Mesothelial cell of epicardium (in vitro differentiated cells): ENCODE measurements around the gene MINDY4. TPM values are rescaled to one million over a fixed set of nuclear protein-coding genes. Genes with fewer than 3 reads are reported as not detected.
A peak's percentile ranks its signal among the peaks of the same experiment; 100 is the strongest.

ENCODE experiments used
- DNase-seq, 2 experiments: peaks; one replicate each; pipeline ENCODE4 v3.0.0; 2021; ENCODE audit warnings: low spot score in 2 of 2; ENCODE audit not compliant: unreplicated experiment in 2 of 2
- H3K27ac Mint-ChIP-seq: 2 replicates; pipeline ENCODE4 v1.8.0; 2021; ENCODE audit warnings: mixed read lengths
- H3K27me3 Mint-ChIP-seq: 2 replicates; pipeline ENCODE4 v1.8.0; 2021; ENCODE audit warnings: low read depth, mixed read lengths
- H3K36me3 Mint-ChIP-seq: 2 replicates; pipeline ENCODE4 v1.8.0; 2021; ENCODE audit warnings: mixed read lengths
- H3K4me1 Mint-ChIP-seq: 2 replicates; pipeline ENCODE4 v1.8.0; 2021; ENCODE audit warnings: mixed read lengths
- H3K4me3 Mint-ChIP-seq: 2 replicates; pipeline ENCODE4 v1.8.0; 2021; ENCODE audit warnings: mild to moderate bottlenecking, moderate library complexity, mixed read lengths
- H3K9me3 Mint-ChIP-seq: 2 replicates; pipeline ENCODE4 v1.8.0; 2021; ENCODE audit warnings: mixed read lengths
- total RNA-seq: library from RNA; stranded (reverse); gene quantifications from 3 replicates; pipeline ENCODE4 v1.2.1, GENCODE V29; 2021
- TF ChIP-seq, protein P1 (sequence below): fragments of 200-600 bp; sonication (generic); IDR thresholded peaks from one replicate; pipeline ENCODE4 v1.5.0; 2021; ENCODE audit warnings: antibody characterized with exemption; ENCODE audit not compliant: unreplicated experiment

The MINDY4 gene
- total RNA-seq, 1 donor from 2014 or later, result 10.8 TPM

- no peak for DNase-seq
- Mint-ChIP-seq H3K9me3 (no peaks in the 10 kb centered on the region), H3K4me3 (no peak overlapping the region), H3K36me3 (no peaks in the 10 kb centered on the region), H3K4me1 (peaks cover 10% of the 10 kb centered on the region), H3K27ac (no peak overlapping the region), H3K27me3 (no peaks in the 10 kb centered on the region)
- TF ChIP-seq, protein P1, sequence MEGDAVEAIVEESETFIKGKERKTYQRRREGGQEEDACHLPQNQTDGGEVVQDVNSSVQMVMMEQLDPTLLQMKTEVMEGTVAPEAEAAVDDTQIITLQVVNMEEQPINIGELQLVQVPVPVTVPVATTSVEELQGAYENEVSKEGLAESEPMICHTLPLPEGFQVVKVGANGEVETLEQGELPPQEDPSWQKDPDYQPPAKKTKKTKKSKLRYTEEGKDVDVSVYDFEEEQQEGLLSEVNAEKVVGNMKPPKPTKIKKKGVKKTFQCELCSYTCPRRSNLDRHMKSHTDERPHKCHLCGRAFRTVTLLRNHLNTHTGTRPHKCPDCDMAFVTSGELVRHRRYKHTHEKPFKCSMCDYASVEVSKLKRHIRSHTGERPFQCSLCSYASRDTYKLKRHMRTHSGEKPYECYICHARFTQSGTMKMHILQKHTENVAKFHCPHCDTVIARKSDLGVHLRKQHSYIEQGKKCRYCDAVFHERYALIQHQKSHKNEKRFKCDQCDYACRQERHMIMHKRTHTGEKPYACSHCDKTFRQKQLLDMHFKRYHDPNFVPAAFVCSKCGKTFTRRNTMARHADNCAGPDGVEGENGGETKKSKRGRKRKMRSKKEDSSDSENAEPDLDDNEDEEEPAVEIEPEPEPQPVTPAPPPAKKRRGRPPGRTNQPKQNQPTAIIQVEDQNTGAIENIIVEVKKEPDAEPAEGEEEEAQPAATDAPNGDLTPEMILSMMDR, result no peak
Observed at GRCh38 chr7:30903146-30903545, 131.9 kb downstream of the MINDY4 start.

- TF ChIP-seq, protein P1, result no peak
- Mint-ChIP-seq H3K4me1 (peaks cover 12% of the 10 kb centered on the region), H3K4me3 (no peak overlapping the region), H3K27me3 (no peaks in the 10 kb centered on the region), H3K36me3 (no peaks in the 10 kb centered on the region), H3K27ac (no peak overlapping the region), H3K9me3 (no peaks in the 10 kb centered on the region)
- DNase-seq, result no peak
Observed at GRCh38 chr7:30904561-30904960, 133.3 kb downstream of the MINDY4 start.

DNA sequence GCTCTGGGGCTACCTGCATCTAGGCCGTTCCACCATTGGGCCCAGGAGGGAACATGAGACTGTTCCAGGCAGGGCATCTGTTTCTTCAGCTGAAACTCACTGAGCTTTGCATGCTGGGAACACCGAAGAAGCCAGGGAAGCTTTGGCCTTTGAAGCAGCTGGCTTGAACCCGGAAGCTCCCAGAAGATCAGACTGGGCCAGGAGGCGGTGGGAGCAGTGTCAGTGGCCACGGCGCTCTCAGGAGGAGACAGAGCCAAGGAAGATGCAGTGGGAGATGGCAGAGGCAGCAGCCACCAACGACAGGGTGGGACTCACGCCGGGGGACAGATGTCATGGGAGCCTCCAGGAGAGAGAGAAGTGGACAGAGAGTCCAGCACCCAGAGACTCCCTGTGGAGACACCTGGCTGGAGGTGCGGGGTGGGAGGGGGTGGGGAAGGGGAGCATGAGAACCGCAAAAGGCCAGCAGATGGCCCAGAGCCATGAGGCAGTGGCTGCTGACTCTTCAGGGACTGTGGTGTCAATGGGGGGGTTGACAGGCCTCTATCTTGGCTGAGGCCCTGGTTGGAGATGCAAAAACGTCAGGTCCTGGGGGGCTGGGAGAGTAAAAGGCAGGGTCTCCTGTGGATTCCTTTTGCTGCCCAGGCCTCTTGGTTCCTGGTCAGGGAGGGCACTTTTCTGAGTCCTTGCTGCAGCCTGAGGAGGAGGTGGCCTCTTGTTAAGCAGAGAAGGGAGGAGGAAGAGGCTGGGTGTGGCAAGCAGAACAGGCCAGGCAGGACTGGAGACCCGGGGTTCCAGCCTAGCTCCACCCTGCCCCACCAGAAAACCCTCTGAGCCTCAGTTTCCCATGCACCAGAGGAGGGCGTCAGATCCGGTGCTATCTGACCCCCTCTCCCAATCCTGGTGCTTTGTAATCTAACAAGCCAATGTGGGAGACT is 134.1 kb downstream of the MINDY4 start:
- Mint-ChIP-seq H3K36me3 (no peaks in the 10 kb centered on the region), H3K9me3 (no peaks in the 10 kb centered on the region), H3K4me3 (no peak overlapping the region), H3K27ac (peak overlapping the region; percentile 30), H3K4me1 (peaks cover 12% of the 10 kb centered on the region), H3K27me3 (no peaks in the 10 kb centered on the region)
- TF ChIP-seq, protein P1, result no peak
- DNase-seq, result no peak

GRCh38 chr7:30906014-30906413 is 134.8 kb downstream of the MINDY4 start:
- Mint-ChIP-seq H3K27me3 (no peaks in the 10 kb centered on the region), H3K4me1 (peaks cover 19% of the 10 kb centered on the region), H3K4me3 (no peak overlapping the region), H3K9me3 (no peaks in the 10 kb centered on the region), H3K27ac (no peak overlapping the region), H3K36me3 (no peaks in the 10 kb centered on the region)
- TF ChIP-seq, protein P1, result no peak
- DNase-seq, result no peak

- H3K27me3 Mint-ChIP-seq, result no peaks in the 10 kb centered on the region
- H3K4me3 Mint-ChIP-seq, result no peak overlapping the region
- TF ChIP-seq, protein P1, result no peak
- H3K9me3 Mint-ChIP-seq, result no peaks in the 10 kb centered on the region
- H3K27ac Mint-ChIP-seq, result no peak overlapping the region
- no peaks in the 10 kb centered on the region for H3K36me3 Mint-ChIP-seq
- no peak for DNase-seq
- peaks cover 23% of the 10 kb centered on the region for H3K4me1 Mint-ChIP-seq
Observed at GRCh38 chr7:30906515-30907240, 135.5 kb downstream of the MINDY4 start.
